K562 (cell line): ENCODE measurements around the gene RMND5A. TPM values are rescaled to one million over a fixed set of nuclear protein-coding genes. Genes with fewer than 3 reads are reported as not detected.

Experiments
- ATAC-seq: fragments of 200-7000 bp; cut with Tn5 transposase; 3 replicates; pipeline ENCODE4 v1.9.1; 2020; ENCODE audit warnings: moderate library complexity
- BruUV-seq: library from RNA; stranded (reverse); fragments of 400-500 nt; replicated peaks from 2 replicates; lab custom pipeline; 2021; lab: Mats Ljungman, UMichigan
- CTCF ChIA-PET: fragments of 300-600 bp; formaldehyde crosslinking; extraction: SDS; loops from one replicate; lab custom pipeline; 2021; ENCODE audit warnings: low intra/inter-chr PET ratio; lab: Yijun Ruan, JAX
- POLR2A ChIA-PET: fragments of 300-600, 350-650 bp; sonication (Branson Sonifier 250); formaldehyde crosslinking; extraction: SDS; loops from one replicate; lab custom pipeline; 2021; ENCODE audit warnings: antibody characterized with exemption, inconsistent platforms; lab: Yijun Ruan, JAX
- DNase-seq, 4 experiments: peaks; one replicate each; pipeline versions ENCODE4 v3.0.0 to v3.0.0-alpha.2; 2011 to 2018; ENCODE audit warnings: low spot score in 3 of 4, mixed read lengths in 3 of 4; ENCODE audit errors: extremely low read depth in 1 of 4
- FAIRE-seq: peaks from 2 replicates; lab custom pipeline; 2011; peaks lifted over from hg19 to GRCh38; lab: Jason Lieb, UNC
- H2AFZ ChIP-seq: 2 replicates; pipeline ENCODE4 v1.6.0; 2011; ENCODE audit warnings: low read depth, low read length, control low read depth, inconsistent platforms
- H3K27ac ChIP-seq: fragments of 200-600 bp; 3 replicates; pipeline ENCODE4 v1.8.0; 2011; ENCODE audit warnings: low read depth, mild to moderate bottlenecking, control low read depth, inconsistent platforms, low read length, moderate library complexity, mixed read lengths; ENCODE audit errors: extremely low read depth
- H3K27me3 ChIP-seq, 2 experiments: fragments of 300-600 bp in 1 of 2; 2 replicates in 1 of 2; 3 replicates in 1 of 2; pipeline versions ENCODE4 v1.6.0 to v1.8.0; 2011; ENCODE audit warnings: inconsistent platforms in 2 of 2, low read length in 2 of 2, mild to moderate bottlenecking in 1 of 2, mixed read lengths in 1 of 2, moderate library complexity in 1 of 2; ENCODE audit not compliant: control insufficient read depth in 2 of 2, insufficient read depth in 2 of 2
- H3K36me3 ChIP-seq: fragments of 300-600 bp; 3 replicates; pipeline ENCODE4 v1.8.0; 2011; ENCODE audit warnings: mild to moderate bottlenecking, low read length, inconsistent platforms; ENCODE audit not compliant: control insufficient read depth, insufficient read depth
- H3K4me1 ChIP-seq, 2 experiments: fragments of 200-600 bp in 1 of 2; replicated peaks in 1 of 2; 2 replicates in 1 of 2; 3 replicates in 1 of 2; pipeline versions ENCODE4 v1.5.1 to v1.8.0; 2011; ENCODE audit warnings: inconsistent platforms in 2 of 2, low read length in 2 of 2, mild to moderate bottlenecking in 1 of 2, mixed read lengths in 1 of 2, moderate library complexity in 1 of 2; ENCODE audit not compliant: control insufficient read depth in 2 of 2, insufficient read depth in 2 of 2
- H3K4me2 ChIP-seq: 2 replicates; pipeline ENCODE4 v1.6.1; 2011; ENCODE audit warnings: low read length, control low read depth, inconsistent platforms, mixed read lengths; ENCODE audit not compliant: insufficient read depth
- H3K4me3 ChIP-seq: fragments of 200-600 bp; sonication (generic), shearing (Covaris generic); 2 replicates; pipeline ENCODE4 v1.5.1; 2016; ENCODE audit warnings: control low read depth, inconsistent platforms
- H3K79me2 ChIP-seq: fragments of 200-600 bp; 3 replicates; pipeline ENCODE4 v1.8.0; 2011; ENCODE audit warnings: low read length, inconsistent platforms; ENCODE audit not compliant: control insufficient read depth, insufficient read depth
- H3K9ac ChIP-seq, 2 experiments: 2 replicates each; pipeline versions ENCODE4 v1.6.0 to v1.6.1; 2011; ENCODE audit warnings: low read depth in 2 of 2, low read length in 2 of 2, control low read depth in 1 of 2, inconsistent platforms in 1 of 2, mild to moderate bottlenecking in 1 of 2, mixed read lengths in 1 of 2; ENCODE audit not compliant: insufficient read depth in 1 of 2
- H3K9me1 ChIP-seq: one replicate; pipeline ENCODE4 v1.6.0; 2011; ENCODE audit warnings: inconsistent platforms, mild to moderate bottlenecking, low read length, moderate library complexity; ENCODE audit not compliant: control insufficient read depth, insufficient read depth
- H3K9me3 ChIP-seq: replicated peaks from 2 replicates; pipeline ENCODE4 v1.5.1; 2011; ENCODE audit warnings: low read depth, low read length, inconsistent platforms; ENCODE audit not compliant: control insufficient read depth, insufficient read depth
- H4K20me1 ChIP-seq: replicated peaks from 2 replicates; pipeline ENCODE4 v1.6.1; 2011; ENCODE audit warnings: low read length, inconsistent platforms, mixed read lengths; ENCODE audit not compliant: control insufficient read depth, insufficient read depth
- ATF7 ChIP-seq: fragments of 450-650 bp; IDR thresholded peaks from 2 replicates; pipeline ENCODE4 v1.7.1; 2014; ENCODE audit warnings: mild to moderate bottlenecking, moderate library complexity
- KAT2B ChIP-seq: IDR thresholded peaks from one replicate; pipeline ENCODE4 v1.6.1; 2012; ENCODE audit warnings: low read depth, mild to moderate bottlenecking, control low read depth, inconsistent platforms, low read length, moderate library complexity
- KAT8 ChIP-seq: fragments of 450-650 bp; IDR thresholded peaks from 2 replicates; pipeline ENCODE4 v1.6.1; 2016; ENCODE audit warnings: low read depth, mild to moderate bottlenecking
- MCM7 ChIP-seq, 2 experiments: fragments of 450-650 bp; IDR thresholded peaks; 2 replicates each; pipeline ENCODE4 v1.6.1; 2016 to 2018
- NCOR1 ChIP-seq: fragments of 450-650 bp; IDR thresholded peaks from 2 replicates; pipeline ENCODE4 v1.6.1; 2016; ENCODE audit warnings: mild to moderate bottlenecking, moderate library complexity
- NR1H2 ChIP-seq: sonication (generic); formaldehyde crosslinking; IDR thresholded peaks from 2 replicates; pipeline ENCODE4 v1.4.0; 2020; ENCODE audit warnings: mild to moderate bottlenecking, missing genetic modification reagents
- RCOR1 ChIP-seq, 2 experiments: IDR thresholded peaks; 2 replicates each; pipeline ENCODE4 v1.6.1; 2012; ENCODE audit warnings: low read depth in 2 of 2, low read length in 2 of 2, borderline replicate concordance in 1 of 2, improper control_type of control experiment in 1 of 2
- SLC30A9 ChIP-seq: fragments of 250-450 bp; sonication (Bioruptor Pico); IDR thresholded peaks from 2 replicates; pipeline ENCODE4 v1.8.0; 2022; ENCODE audit warnings: mild to moderate bottlenecking, moderate library complexity
- SMARCE1 ChIP-seq: fragments of 450-650 bp; IDR thresholded peaks from 2 replicates; pipeline ENCODE4 v1.7.1; 2016; ENCODE audit warnings: mild to moderate bottlenecking
- SREBF2 ChIP-seq: sonication (generic); formaldehyde crosslinking; IDR thresholded peaks from 2 replicates; pipeline ENCODE4 v1.4.0; 2020; ENCODE audit warnings: mild to moderate bottlenecking, missing genetic modification reagents
- ZFP30 ChIP-seq: fragments of 250-450 bp; sonication (Bioruptor Pico); IDR thresholded peaks from 2 replicates; pipeline ENCODE4 v1.8.0; 2022; ENCODE audit warnings: moderate library complexity, mild to moderate bottlenecking, inconsistent platforms, borderline replicate concordance
- ZNF24 ChIP-seq: fragments of 450-650 bp; IDR thresholded peaks from 2 replicates; pipeline ENCODE4 v1.6.1; 2016
- WGBS: fragments of 100-300 bp; shearing (Covaris generic); methylation state at CpG from one replicate; pipeline ENCODE4 v1.1.6; 2016; ENCODE audit warnings: low coverage, mixed read lengths; ENCODE audit not compliant: insufficient coverage; ENCODE audit errors: missing lambda C conversion rate; 5-methylcytosine and 5-hydroxymethylcytosine counted together
- in situ Hi-C: fragments of 300-500 bp; cut with MboI; formaldehyde crosslinking; loops from 4 replicates; pipeline ENCODE4 v1.15.0; 2018; ENCODE audit warnings: inconsistent platforms, mixed read lengths
- intact Hi-C: fragments of 100-400 bp; cut with micrococcal nuclease; formaldehyde crosslinking; loops from 2 replicates; pipeline ENCODE4 v1.14.2; 2022
- polyA plus RNA-seq, 8 experiments: library from polyadenylated mRNA; depleted of rRNA in 4 of 8; stranded (reverse) in 5 of 8; unstranded in 3 of 8; fragments of >200 nt; fragmentation: Nextera tagmentation in 2 of 8; fragmentation: Illumina TruSeq in 1 of 8; extraction: Ambion mirVana in 2 of 8; extraction: Trizol in 1 of 8; gene quantifications; 2 replicates each; pipeline versions ENCODE4 v1.2.1 to v1.2.3, GENCODE V29; 2011 to 2014; ENCODE audit warnings: inconsistent platforms in 1 of 8, missing spikeins in 1 of 8
- total RNA-seq, 7 experiments: library from RNA; depleted of rRNA in 6 of 7; stranded (reverse); fragments of >200 nt in 6 of 7; fragmentation: Illumina TruSeq in 2 of 7; extraction: Trizol in 2 of 7; gene quantifications; 2 replicates each; pipeline versions ENCODE4 v1.2.1 to v1.2.3, GENCODE V29; 2011 to 2021; ENCODE audit warnings: low replicate concordance in 1 of 7
- TF ChIP-seq, protein P1 (sequence below): fragments of 250-450 bp; sonication (Bioruptor Pico); IDR thresholded peaks from 2 replicates; pipeline ENCODE4 v1.6.1; 2021; ENCODE audit warnings: mild to moderate bottlenecking
- TF ChIP-seq, protein P2 (sequence below): sonication (generic); formaldehyde crosslinking; IDR thresholded peaks from 2 replicates; pipeline ENCODE4 v1.8.0; 2022; ENCODE audit warnings: mild to moderate bottlenecking, missing genetic modification reagents, borderline replicate concordance

The RMND5A gene
- total and polyA plus RNA-seq, 9 of the 15 experiments (the other 6 are each of a cell fraction or from before 2014, with no cell fraction given), result 13.2 to 43.5 (median 34.1) TPM

DNA sequence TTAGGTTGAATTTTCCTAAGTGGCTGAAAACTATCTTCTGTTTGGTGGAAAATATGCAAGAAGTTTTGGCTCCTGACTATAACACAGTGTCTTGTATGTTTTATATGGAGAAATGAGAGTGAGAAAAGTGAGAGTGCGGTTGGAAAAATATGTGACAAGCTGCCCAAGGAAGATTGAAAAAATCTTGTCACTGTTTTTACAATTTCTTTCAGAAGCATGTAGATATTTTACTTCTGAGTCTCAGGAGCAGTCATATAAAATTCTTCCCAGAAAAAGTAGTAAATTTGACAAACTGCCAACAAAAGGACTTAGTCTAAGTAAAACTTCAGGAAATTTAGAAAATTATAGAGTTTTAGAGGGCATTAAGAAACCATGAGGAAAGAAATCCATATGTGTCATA lies 19.4 kb upstream of the RMND5A start:
- TF ChIP-seq ZNF24, result no peak
- no peak for TF ChIP-seq KAT2B
- no peak for TF ChIP-seq RCOR1 (IDR thresholded peaks at IDR 0.05; ENCODE audit: borderline replicate concordance in 1 of 2, low read depth in 2 of 2, low read length in 2 of 2)
- TF ChIP-seq KAT8, result no peak
- TF ChIP-seq NR1H2 (CRISPR knock-in tag), result no peak
- no peak for TF ChIP-seq NCOR1
- no peak for TF ChIP-seq ATF7
- TF ChIP-seq SREBF2, result no peak
- no peak for TF ChIP-seq MCM7 (IDR thresholded peaks at IDR 0.05)
- no peak for TF ChIP-seq ZFP30 (CRISPR knock-in tag)
- TF ChIP-seq, protein P1, sequence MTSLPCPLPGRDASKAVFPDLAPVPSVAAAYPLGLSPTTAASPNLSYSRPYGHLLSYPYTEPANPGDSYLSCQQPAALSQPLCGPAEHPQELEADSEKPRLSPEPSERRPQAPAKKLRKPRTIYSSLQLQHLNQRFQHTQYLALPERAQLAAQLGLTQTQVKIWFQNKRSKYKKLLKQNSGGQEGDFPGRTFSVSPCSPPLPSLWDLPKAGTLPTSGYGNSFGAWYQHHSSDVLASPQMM, result no peak
- TF ChIP-seq, protein P2, sequence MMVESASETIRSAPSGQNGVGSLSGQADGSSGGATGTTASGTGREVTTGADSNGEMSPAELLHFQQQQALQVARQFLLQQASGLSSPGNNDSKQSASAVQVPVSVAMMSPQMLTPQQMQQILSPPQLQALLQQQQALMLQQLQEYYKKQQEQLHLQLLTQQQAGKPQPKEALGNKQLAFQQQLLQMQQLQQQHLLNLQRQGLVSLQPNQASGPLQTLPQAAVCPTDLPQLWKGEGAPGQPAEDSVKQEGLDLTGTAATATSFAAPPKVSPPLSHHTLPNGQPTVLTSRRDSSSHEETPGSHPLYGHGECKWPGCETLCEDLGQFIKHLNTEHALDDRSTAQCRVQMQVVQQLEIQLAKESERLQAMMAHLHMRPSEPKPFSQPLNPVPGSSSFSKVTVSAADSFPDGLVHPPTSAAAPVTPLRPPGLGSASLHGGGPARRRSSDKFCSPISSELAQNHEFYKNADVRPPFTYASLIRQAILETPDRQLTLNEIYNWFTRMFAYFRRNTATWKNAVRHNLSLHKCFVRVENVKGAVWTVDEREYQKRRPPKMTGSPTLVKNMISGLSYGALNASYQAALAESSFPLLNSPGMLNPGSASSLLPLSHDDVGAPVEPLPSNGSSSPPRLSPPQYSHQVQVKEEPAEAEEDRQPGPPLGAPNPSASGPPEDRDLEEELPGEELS (CRISPR knock-in tag), result no peak
- no peak for TF ChIP-seq SLC30A9
- TF ChIP-seq SMARCE1, result no peak
- Histone ChIP-seq H3K9me1 (no peaks in the 10 kb centered on the region), H3K36me3 (no peaks in the 10 kb centered on the region), H3K79me2 (no peaks in the 10 kb centered on the region), H4K20me1 (no peaks in the 10 kb centered on the region), H3K4me2 (no peak overlapping the region), H3K4me1 (peaks cover 0 to 7% of the 10 kb centered on the region in 2 experiments; a peak in 1 of 5 replicates), H2AFZ (no peak overlapping the region), H3K4me3 (no peak overlapping the region), H3K27me3 (peaks cover 5% of the 10 kb centered on the region in 2 experiments; a peak in 4 of 5 replicates), H3K27ac (no peak overlapping the region), H3K9me3 (peaks cover 1% of the 10 kb centered on the region; the same call in 1 of the 2 replicates), H3K9ac (no peak overlapping the region)
- in situ Hi-C loops, result loop anchor here (5.0 to 10.0 kb wide), 2 partner anchors 54 to 73 kb away; no protein-coding TSS in a partner anchor
- FAIRE-seq, result no peak
- no peak for DNase-seq
- BruUV-seq, result no TSS peak
- ChIA-PET POLR2A (no interaction called here), CTCF (no interaction called here)
- WGBS, result 0% methylated on average over 1 of the region's 1 CpG
- no peak for ATAC-seq
- intact Hi-C loops, result no loop called here
